Measurements from ENCODE around the gene PMIS2. TPM values are rescaled to one million over a fixed set of nuclear protein-coding genes. Genes with fewer than 3 reads are reported as not detected.

The PMIS2 gene
- total and polyA plus RNA-seq, 2 of the 8 experiments (the other 6 are each of a cell fraction or from before 2014, with no cell fraction given): not detected

- TF ChIP-seq ATF2 (IDR thresholded peaks at IDR 0.05; ENCODE audit: low read length) (no peak), SUZ12 (IDR thresholded peaks at IDR 0.05; ENCODE audit: low read length) (no peak), KDM4A (IDR thresholded peaks at IDR 0.05; ENCODE audit: low read depth, low read length, severe bottlenecking) (no peak), SIRT6 (IDR thresholded peaks at IDR 0.05; ENCODE audit: low read length) (no peak), HDAC2 (IDR thresholded peaks at IDR 0.05; ENCODE audit: borderline replicate concordance in 1 of 2, low read depth in 2 of 2, low read length in 2 of 2) (no peak), RFX5 (IDR thresholded peaks at IDR 0.05; ENCODE audit: borderline replicate concordance, low read depth, low read length) (no peak), TAF7 (optimal IDR thresholded peaks at IDR 0.05; ENCODE audit: borderline replicate concordance, low read depth, low read length) (no peak), SIN3A (conservative IDR thresholded peaks at IDR 0.05 in 1 of 2, IDR thresholded peaks at IDR 0.05 in 1 of 2; ENCODE audit: low read depth in 1 of 2, low read length in 2 of 2) (no peak), SIX5 (IDR thresholded peaks at IDR 0.05; ENCODE audit: low read depth, low read length) (no peak)
Measured at GRCh38 chr19:35551091-35551810, 34.7 kb upstream of the PMIS2 start (continued).
